Smooth muscle cell (in vitro differentiated cells): Measurements from ENCODE around the gene DDX3X. TPM values are rescaled to one million over a fixed set of nuclear protein-coding genes. Genes with fewer than 3 reads are reported as not detected.
"Not testable (repeated sequence)": the region's sequence is repeated elsewhere in the genome, so short reads cannot be mapped to it uniquely, and the experiment has no call there.

Source experiments
- DNase-seq: peaks from one replicate; lab custom pipeline; 2025; ENCODE audit not compliant: unreplicated experiment; lab: John Stamatoyannopoulos, UW
- H2AFZ ChIP-seq: fragments of 200-600 bp; sonication (generic); 2 replicates; pipeline ENCODE4 v1.6.0; 2016; ENCODE audit warnings: antibody characterized with exemption, low read depth, mild to moderate bottlenecking
- H3F3A ChIP-seq: fragments of 200-600 bp; sonication (generic); 2 replicates; pipeline ENCODE4 v1.6.0; 2017; ENCODE audit warnings: antibody characterized with exemption, low read depth
- H3K27ac ChIP-seq: fragments of 200-600 bp; sonication (generic); 2 replicates; pipeline ENCODE4 v1.5.1; 2016; ENCODE audit warnings: low read depth, mild to moderate bottlenecking
- H3K27me3 ChIP-seq: fragments of 200-600 bp; sonication (generic); 2 replicates; pipeline ENCODE4 v1.6.1; 2016; ENCODE audit warnings: low read depth, mild to moderate bottlenecking
- H3K36me3 ChIP-seq: fragments of 200-600 bp; sonication (generic); 2 replicates; pipeline ENCODE4 v1.5.1; 2016; ENCODE audit warnings: low read depth
- H3K4me1 ChIP-seq: fragments of 200-600 bp; sonication (generic); 2 replicates; pipeline ENCODE4 v1.5.1; 2016; ENCODE audit warnings: low read depth
- H3K4me2 ChIP-seq: fragments of 200-600 bp; sonication (generic); 2 replicates; pipeline ENCODE4 v1.6.0; 2016; ENCODE audit warnings: mild to moderate bottlenecking
- H3K4me3 ChIP-seq: fragments of 200-600 bp; sonication (generic); 2 replicates; pipeline ENCODE4 v1.5.1; 2016; ENCODE audit warnings: mild to moderate bottlenecking
- H3K79me2 ChIP-seq: fragments of 200-600 bp; sonication (generic); 2 replicates; pipeline ENCODE4 v1.6.0; 2016; ENCODE audit warnings: low read depth, mild to moderate bottlenecking
- H3K9ac ChIP-seq: fragments of 200-600 bp; sonication (generic); 2 replicates; pipeline ENCODE4 v1.6.0; 2016; ENCODE audit warnings: low read depth
- H3K9me3 ChIP-seq: fragments of 200-600 bp; sonication (generic); replicated peaks from 2 replicates; pipeline ENCODE4 v1.5.1; 2016; ENCODE audit warnings: low read depth
- H4K20me1 ChIP-seq: fragments of 200-600 bp; sonication (generic); 2 replicates; pipeline ENCODE4 v1.6.0; 2016; ENCODE audit warnings: low read depth
- WGBS: methylation state at CpG from one replicate; pipeline ENCODE4 v1.1.7; 2016; ENCODE audit warnings: low lambda C conversion rate; 5-methylcytosine and 5-hydroxymethylcytosine counted together
- polyA plus RNA-seq: library from polyadenylated mRNA; unstranded; fragments of >200 nt; fragmentation: Nextera tagmentation; extraction: Ambion mirVana; gene quantifications from 2 replicates; pipeline ENCODE4 v1.2.1, GENCODE V29; 2016
- total RNA-seq: library from RNA; depleted of rRNA; stranded (reverse); fragments of >200 nt; gene quantifications from 2 replicates; pipeline ENCODE4 v1.2.3, GENCODE V29; 2014
- TF ChIP-seq, protein P1 (sequence below): fragments of 200-600 bp; sonication (generic); IDR thresholded peaks from 2 replicates; pipeline ENCODE4 v1.5.1; 2017; ENCODE audit warnings: borderline replicate concordance, mild to moderate bottlenecking, antibody characterized with exemption; ENCODE audit not compliant: insufficient read depth, poor library complexity, severe bottlenecking

The DDX3X gene
- total and polyA plus RNA-seq, 2 experiments from 2014 or later, result 104 to 241 TPM

DNA sequence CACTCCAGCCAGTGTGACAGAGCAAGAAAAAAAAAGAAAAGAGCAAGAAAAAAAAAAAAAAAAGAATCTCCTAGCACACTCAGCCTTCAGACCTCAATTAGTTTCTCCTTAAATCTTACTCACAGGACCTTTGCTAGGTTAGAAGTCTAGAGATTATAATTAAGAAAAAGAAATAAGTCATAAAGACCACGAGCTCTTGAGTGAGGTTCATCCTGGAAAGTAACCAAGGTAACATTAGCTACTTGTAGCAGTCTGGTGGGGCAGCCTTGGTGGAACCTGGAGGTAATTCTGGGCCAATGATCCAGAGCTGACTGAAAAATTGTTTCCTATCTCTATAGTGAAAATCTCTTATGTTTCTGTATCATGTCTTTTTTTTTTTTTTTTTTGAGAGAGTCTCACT lies 21.2 kb upstream of the DDX3X start:
- H3K4me1 ChIP-seq, result no peaks in the 10 kb centered on the region
- no peak overlapping the region for H3K27ac ChIP-seq
- H3K9me3 ChIP-seq, result no peaks in the 10 kb centered on the region
- TF ChIP-seq, protein P1, sequence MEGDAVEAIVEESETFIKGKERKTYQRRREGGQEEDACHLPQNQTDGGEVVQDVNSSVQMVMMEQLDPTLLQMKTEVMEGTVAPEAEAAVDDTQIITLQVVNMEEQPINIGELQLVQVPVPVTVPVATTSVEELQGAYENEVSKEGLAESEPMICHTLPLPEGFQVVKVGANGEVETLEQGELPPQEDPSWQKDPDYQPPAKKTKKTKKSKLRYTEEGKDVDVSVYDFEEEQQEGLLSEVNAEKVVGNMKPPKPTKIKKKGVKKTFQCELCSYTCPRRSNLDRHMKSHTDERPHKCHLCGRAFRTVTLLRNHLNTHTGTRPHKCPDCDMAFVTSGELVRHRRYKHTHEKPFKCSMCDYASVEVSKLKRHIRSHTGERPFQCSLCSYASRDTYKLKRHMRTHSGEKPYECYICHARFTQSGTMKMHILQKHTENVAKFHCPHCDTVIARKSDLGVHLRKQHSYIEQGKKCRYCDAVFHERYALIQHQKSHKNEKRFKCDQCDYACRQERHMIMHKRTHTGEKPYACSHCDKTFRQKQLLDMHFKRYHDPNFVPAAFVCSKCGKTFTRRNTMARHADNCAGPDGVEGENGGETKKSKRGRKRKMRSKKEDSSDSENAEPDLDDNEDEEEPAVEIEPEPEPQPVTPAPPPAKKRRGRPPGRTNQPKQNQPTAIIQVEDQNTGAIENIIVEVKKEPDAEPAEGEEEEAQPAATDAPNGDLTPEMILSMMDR, result no peak
- no peaks in the 10 kb centered on the region for H4K20me1 ChIP-seq
- H3F3A ChIP-seq, result no peaks in the 10 kb centered on the region
- H3K4me2 ChIP-seq, result no peak overlapping the region
- H3K9ac ChIP-seq, result no peak overlapping the region
- no peak overlapping the region for H2AFZ ChIP-seq
- 58% methylated on average over 1 of the region's 1 CpG for WGBS
- no peak for DNase-seq
- no peaks in the 10 kb centered on the region for H3K27me3 ChIP-seq
- H3K79me2 ChIP-seq, result no peaks in the 10 kb centered on the region
- H3K4me3 ChIP-seq, result no peak overlapping the region
- H3K36me3 ChIP-seq, result no peaks in the 10 kb centered on the region

DNA sequence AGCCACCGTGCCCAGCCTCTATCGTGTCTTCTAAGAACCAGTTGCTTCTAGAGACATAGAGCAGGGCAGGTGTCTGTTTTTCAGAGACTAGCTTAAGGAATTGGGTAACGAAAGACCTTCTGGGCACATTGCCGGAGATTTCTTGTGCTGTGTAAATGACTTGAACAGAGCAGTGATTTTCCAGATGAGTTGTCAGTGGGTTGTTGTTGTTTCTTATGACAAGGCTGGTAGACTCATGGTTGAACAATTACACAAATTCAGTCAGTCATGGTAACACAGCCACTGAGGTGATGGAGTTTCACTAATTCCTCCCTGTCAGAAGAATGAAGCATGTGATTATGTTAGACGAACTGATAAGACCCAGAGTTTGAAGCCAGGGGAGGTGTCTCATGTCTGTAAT lies 20.5 kb upstream of the DDX3X start:
- Histone ChIP-seq H3K9ac (no peak overlapping the region), H3F3A (no peaks in the 10 kb centered on the region), H3K4me3 (no peak overlapping the region), H3K27ac (no peak overlapping the region), H2AFZ (no peak overlapping the region), H3K4me1 (no peaks in the 10 kb centered on the region), H3K9me3 (no peaks in the 10 kb centered on the region), H3K27me3 (no peaks in the 10 kb centered on the region), H4K20me1 (no peaks in the 10 kb centered on the region), H3K4me2 (no peak overlapping the region), H3K79me2 (no peaks in the 10 kb centered on the region), H3K36me3 (no peaks in the 10 kb centered on the region)
- 58% methylated on average over 5 of the region's 5 CpGs for WGBS
- no peak for DNase-seq
- TF ChIP-seq, protein P1, result no peak

DNA sequence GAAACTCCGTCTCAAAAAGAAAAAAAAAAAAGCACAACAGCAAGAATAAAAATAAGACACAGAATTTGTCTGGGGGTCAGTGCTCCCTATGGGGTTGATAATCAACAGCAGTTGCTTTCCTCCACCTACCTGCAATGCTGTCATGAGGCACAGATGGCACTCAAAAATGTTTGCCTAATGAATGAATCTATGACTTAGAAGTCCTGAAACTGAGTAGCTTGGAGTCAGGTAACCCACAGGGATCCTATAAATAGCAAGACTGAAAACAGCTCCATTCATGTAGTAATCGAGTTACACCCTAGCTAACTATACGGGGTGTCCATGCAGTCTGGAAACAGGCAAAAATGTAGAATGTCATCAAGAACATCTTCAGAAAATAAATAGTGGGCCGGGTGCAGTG lies 19.8 kb upstream of the DDX3X start:
- Histone ChIP-seq H2AFZ (no peak overlapping the region), H3K4me3 (no peak overlapping the region), H3K9ac (no peak overlapping the region), H3K27me3 (no peaks in the 10 kb centered on the region), H3K4me1 (no peaks in the 10 kb centered on the region), H3K79me2 (no peaks in the 10 kb centered on the region), H4K20me1 (no peaks in the 10 kb centered on the region), H3F3A (no peaks in the 10 kb centered on the region), H3K4me2 (no peak overlapping the region), H3K27ac (no peak overlapping the region), H3K36me3 (no peaks in the 10 kb centered on the region), H3K9me3 (no peaks in the 10 kb centered on the region)
- WGBS, result 83% methylated on average over 4 of the region's 4 CpGs
- DNase-seq, result no peak
- TF ChIP-seq, protein P1, result no peak

DNA sequence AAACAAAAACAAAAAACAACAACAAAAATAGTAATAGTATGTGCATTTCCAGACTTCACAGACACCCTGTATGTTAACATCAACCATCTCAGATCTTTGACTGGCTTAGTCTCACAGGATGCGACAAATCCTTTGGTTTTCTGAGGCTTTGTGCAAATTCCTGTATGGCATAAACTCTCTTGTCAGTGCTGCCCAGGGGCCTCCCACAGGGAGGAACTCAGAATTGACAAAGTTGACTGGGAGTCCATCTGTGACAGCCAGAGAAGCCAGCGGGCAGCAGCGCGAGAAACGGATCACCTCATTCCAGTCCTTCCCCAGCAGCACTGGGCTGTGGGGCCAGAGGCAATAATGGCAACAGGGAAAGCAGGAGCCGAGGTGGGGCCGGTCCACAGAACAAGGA lies 19.1 kb upstream of the DDX3X start:
- Histone ChIP-seq H3K79me2 (no peaks in the 10 kb centered on the region), H3F3A (no peaks in the 10 kb centered on the region), H4K20me1 (no peaks in the 10 kb centered on the region), H3K4me3 (no peak overlapping the region), H3K27ac (no peak overlapping the region), H2AFZ (no peak overlapping the region), H3K9ac (no peak overlapping the region), H3K27me3 (no peaks in the 10 kb centered on the region), H3K4me1 (no peaks in the 10 kb centered on the region), H3K9me3 (no peaks in the 10 kb centered on the region), H3K36me3 (no peaks in the 10 kb centered on the region), H3K4me2 (peak overlapping the region; percentile 20)
- 54% methylated on average over 7 of the region's 7 CpGs for WGBS
- no peak for DNase-seq
- TF ChIP-seq, protein P1, result no peak

DNA sequence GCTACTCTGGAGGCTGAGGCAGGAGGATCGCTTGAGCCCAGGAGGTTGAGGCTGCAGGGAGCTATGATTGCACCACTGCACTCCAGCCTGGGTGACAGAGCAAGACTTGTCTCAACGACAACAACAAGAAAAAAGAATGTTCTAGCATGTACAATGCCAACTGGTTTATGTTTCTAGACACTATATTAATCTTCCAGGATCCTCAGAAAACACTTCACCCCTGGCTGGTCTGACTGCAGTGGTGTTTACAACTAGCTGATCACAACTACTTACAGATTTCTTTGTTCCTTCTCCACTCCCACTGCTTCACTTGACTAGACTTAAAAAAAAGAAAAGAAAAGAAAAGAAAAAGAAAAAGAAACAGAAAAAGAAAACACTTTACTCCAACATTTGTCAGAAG lies 17.7 kb upstream of the DDX3X start:
- H3K9ac ChIP-seq, H3K79me2 ChIP-seq, H3K9me3 ChIP-seq, H3K4me1 ChIP-seq, H3K27me3 ChIP-seq, DNase-seq, H3K36me3 ChIP-seq, H3F3A ChIP-seq, H3K27ac ChIP-seq, H4K20me1 ChIP-seq, H3K4me2 ChIP-seq, H2AFZ ChIP-seq, H3K4me3 ChIP-seq: not testable (repeated sequence)
- 90% methylated on average over 2 of the region's 2 CpGs for WGBS
